MM.1S (cell line): ENCODE results near the gene CD209.

Experiments used
- DNase-seq: peaks from one replicate; pipeline ENCODE4 v3.0.0-alpha.2; 2015
- H2AFZ ChIP-seq: fragments of 300-600 bp; sonication (generic); 2 replicates; pipeline ENCODE4 v1.6.0; 2016; ENCODE audit warnings: antibody characterized with exemption, low read length
- H3F3A ChIP-seq: fragments of 300-600 bp; sonication (generic); 2 replicates; pipeline ENCODE4 v1.6.1; 2016; ENCODE audit warnings: mild to moderate bottlenecking, antibody characterized with exemption, low read length, moderate library complexity, mixed read lengths; ENCODE audit not compliant: insufficient read depth
- H3K27ac ChIP-seq: fragments of 300-600 bp; sonication (generic); 2 replicates; pipeline ENCODE4 v1.5.1; 2016; ENCODE audit warnings: mild to moderate bottlenecking, low read length
- H3K27me3 ChIP-seq: fragments of 300-600 bp; sonication (generic); replicated peaks from 2 replicates; pipeline ENCODE4 v1.6.0; 2016; ENCODE audit warnings: low read length; ENCODE audit not compliant: insufficient read depth
- H3K36me3 ChIP-seq: fragments of 300-600 bp; sonication (generic); replicated peaks from 2 replicates; pipeline ENCODE4 v1.6.1; 2016; ENCODE audit warnings: mild to moderate bottlenecking, low read length, mixed read lengths; ENCODE audit not compliant: insufficient read depth
- H3K4me1 ChIP-seq: fragments of 300-600 bp; sonication (generic); 2 replicates; pipeline ENCODE4 v1.6.1; 2016; ENCODE audit warnings: low read length, mixed read lengths
- H3K4me2 ChIP-seq: fragments of 300-600 bp; sonication (generic); 2 replicates; pipeline ENCODE4 v1.6.0; 2016; ENCODE audit warnings: low read depth, low read length
- H3K4me3 ChIP-seq: fragments of 300-600 bp; sonication (generic); 2 replicates; pipeline ENCODE4 v1.5.1; 2016; ENCODE audit warnings: low read length, mixed read lengths
- H3K79me2 ChIP-seq: fragments of 300-600 bp; sonication (generic); 2 replicates; pipeline ENCODE4 v1.6.1; 2016; ENCODE audit warnings: mixed run types, low read length, mixed read lengths
- H3K9ac ChIP-seq: fragments of 300-600 bp; sonication (generic); 2 replicates; pipeline ENCODE4 v1.6.1; 2016; ENCODE audit warnings: low read length, mixed read lengths
- H3K9me2 ChIP-seq: fragments of 300-600 bp; sonication (generic); replicated peaks from 2 replicates; pipeline ENCODE4 v1.6.1; 2016; ENCODE audit warnings: mild to moderate bottlenecking, low read length, mixed read lengths; ENCODE audit not compliant: insufficient read depth
- H3K9me3 ChIP-seq: fragments of 300-600 bp; sonication (generic); replicated peaks from 2 replicates; pipeline ENCODE4 v1.6.1; 2016; ENCODE audit warnings: mild to moderate bottlenecking, low read length, mixed read lengths; ENCODE audit not compliant: insufficient read depth
- H4K20me1 ChIP-seq: fragments of 300-600 bp; sonication (generic); 2 replicates; pipeline ENCODE4 v1.6.1; 2016; ENCODE audit warnings: mild to moderate bottlenecking, low read length, moderate library complexity, mixed read lengths; ENCODE audit not compliant: insufficient read depth
- EZH2 ChIP-seq: fragments of 300-600 bp; sonication (generic); optimal IDR thresholded peaks from 2 replicates; pipeline ENCODE3; 2017; ENCODE audit warnings: low read depth, mild to moderate bottlenecking, antibody characterized with exemption, low read length, mixed read lengths
- EZH2phosphoT487 ChIP-seq: fragments of 300-600 bp; sonication (generic); IDR thresholded peaks from 2 replicates; pipeline ENCODE4 v1.6.1; 2018; ENCODE audit warnings: antibody characterized with exemption, low read length
- TF ChIP-seq, protein P1 (sequence below): fragments of 300-600 bp; sonication (generic); IDR thresholded peaks from 2 replicates; pipeline ENCODE4 v1.5.1; 2016; ENCODE audit warnings: antibody characterized with exemption, low read length, mixed read lengths

CD209 gene

DNA sequence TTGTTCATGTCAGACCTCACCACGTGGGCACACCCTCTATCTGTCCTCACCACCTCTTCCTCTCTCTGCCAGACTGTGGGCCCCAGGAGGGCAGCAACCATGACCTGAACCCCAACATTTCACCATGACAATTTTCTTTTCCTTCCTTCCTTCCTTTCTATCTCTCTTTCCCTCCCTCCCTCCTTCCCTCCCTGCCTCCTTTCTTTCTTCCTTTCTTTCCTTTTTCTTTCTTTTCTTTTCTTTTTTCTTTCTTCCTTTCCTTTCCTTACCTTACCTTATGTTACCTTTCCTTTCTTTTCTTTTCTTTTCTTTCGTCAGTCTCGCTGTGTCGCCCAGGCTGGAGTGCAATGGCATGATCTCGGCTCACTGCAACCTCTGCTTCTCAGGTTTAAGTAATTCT, 36.7 kb downstream of the CD209 start:
- DNase-seq, result no peak
- Histone ChIP-seq H3K4me1 (no peaks in the 10 kb centered on the region), H3K27me3 (peaks cover 91% of the 10 kb centered on the region), H3K4me2 (no peak overlapping the region), H3K36me3 (no peaks in the 10 kb centered on the region), H3K9me3 (no peaks in the 10 kb centered on the region), H3K79me2 (no peaks in the 10 kb centered on the region), H2AFZ (no peak overlapping the region), H3K9me2 (no peaks in the 10 kb centered on the region), H4K20me1 (no peaks in the 10 kb centered on the region), H3K4me3 (no peak overlapping the region), H3K27ac (no peak overlapping the region), H3K9ac (no peak overlapping the region), H3F3A (no peaks in the 10 kb centered on the region)
- TF ChIP-seq EZH2phosphoT487 (no peak), EZH2 (no peak)
- TF ChIP-seq, protein P1, sequence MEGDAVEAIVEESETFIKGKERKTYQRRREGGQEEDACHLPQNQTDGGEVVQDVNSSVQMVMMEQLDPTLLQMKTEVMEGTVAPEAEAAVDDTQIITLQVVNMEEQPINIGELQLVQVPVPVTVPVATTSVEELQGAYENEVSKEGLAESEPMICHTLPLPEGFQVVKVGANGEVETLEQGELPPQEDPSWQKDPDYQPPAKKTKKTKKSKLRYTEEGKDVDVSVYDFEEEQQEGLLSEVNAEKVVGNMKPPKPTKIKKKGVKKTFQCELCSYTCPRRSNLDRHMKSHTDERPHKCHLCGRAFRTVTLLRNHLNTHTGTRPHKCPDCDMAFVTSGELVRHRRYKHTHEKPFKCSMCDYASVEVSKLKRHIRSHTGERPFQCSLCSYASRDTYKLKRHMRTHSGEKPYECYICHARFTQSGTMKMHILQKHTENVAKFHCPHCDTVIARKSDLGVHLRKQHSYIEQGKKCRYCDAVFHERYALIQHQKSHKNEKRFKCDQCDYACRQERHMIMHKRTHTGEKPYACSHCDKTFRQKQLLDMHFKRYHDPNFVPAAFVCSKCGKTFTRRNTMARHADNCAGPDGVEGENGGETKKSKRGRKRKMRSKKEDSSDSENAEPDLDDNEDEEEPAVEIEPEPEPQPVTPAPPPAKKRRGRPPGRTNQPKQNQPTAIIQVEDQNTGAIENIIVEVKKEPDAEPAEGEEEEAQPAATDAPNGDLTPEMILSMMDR, result no peak

DNA sequence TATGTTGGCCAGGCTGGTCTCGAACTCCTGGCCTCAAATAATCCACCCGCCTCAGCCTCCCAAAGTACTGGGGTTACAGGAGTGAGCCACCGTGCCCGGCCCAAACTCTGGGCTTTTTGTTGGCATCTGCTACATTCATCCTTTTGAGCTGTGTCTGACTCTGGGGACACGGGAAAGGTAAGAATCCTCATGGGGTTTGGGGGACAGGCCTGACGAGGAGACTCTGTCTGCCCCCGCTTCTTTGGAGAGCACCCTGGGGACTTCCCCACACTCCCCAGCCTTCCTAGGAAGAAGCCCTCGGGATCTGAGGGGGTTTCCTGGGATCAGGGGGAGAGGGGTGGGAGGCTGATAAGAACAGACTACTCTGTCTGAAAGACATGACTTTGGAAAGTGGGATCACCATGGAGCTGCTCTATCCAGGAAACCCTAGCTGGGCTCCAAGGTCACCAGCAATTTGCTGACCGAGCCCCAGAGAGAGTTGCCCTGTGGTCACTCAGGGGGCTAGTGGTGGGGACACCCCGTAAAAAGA, 37.3 kb downstream of the CD209 start:
- H3K4me2 ChIP-seq, result no peak overlapping the region
- no peak overlapping the region for H2AFZ ChIP-seq
- H3K79me2 ChIP-seq, result no peaks in the 10 kb centered on the region
- H3K9me3 ChIP-seq, result no peaks in the 10 kb centered on the region
- H3K36me3 ChIP-seq, result no peaks in the 10 kb centered on the region
- no peak for DNase-seq
- H3F3A ChIP-seq, result no peaks in the 10 kb centered on the region
- H3K9ac ChIP-seq, result no peak overlapping the region
- H3K27me3 ChIP-seq, result peaks cover 91% of the 10 kb centered on the region
- no peaks in the 10 kb centered on the region for H3K9me2 ChIP-seq
- TF ChIP-seq, protein P1, result no peak
- TF ChIP-seq EZH2, result no peak
- no peaks in the 10 kb centered on the region for H4K20me1 ChIP-seq
- no peak overlapping the region for H3K27ac ChIP-seq
- H3K4me1 ChIP-seq, result no peaks in the 10 kb centered on the region
- H3K4me3 ChIP-seq, result no peak overlapping the region

DNA sequence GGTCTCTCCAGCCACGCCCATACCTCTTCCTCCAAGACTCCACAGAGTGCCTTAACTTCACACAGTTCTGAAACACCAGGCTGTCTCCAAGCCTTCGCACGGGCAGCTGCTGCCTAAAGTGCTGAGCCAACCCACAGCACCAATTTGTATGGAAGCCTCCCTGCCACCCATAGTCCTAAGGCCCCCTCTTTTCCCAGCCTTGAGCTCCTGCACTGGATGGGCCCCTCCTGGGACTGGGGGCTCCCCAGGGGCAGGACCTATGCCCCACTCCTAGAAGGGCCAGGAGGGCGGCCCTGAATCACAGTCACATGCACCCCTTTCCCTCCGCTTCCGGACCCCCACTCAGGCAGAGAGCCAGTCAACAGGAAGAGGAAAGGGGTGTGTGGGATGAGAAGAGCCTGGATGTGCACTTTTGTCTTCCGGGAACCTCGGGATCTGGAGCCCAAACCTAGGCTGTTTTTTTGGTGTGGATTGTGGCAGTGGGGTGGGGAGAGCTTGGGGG, 40.3 kb downstream of the CD209 start:
- no peaks in the 10 kb centered on the region for H3F3A ChIP-seq
- no peaks in the 10 kb centered on the region for H3K36me3 ChIP-seq
- H3K4me2 ChIP-seq, result no peak overlapping the region
- no peaks in the 10 kb centered on the region for H3K9me3 ChIP-seq
- no peak overlapping the region for H3K4me3 ChIP-seq
- H3K4me1 ChIP-seq, result no peaks in the 10 kb centered on the region
- no peak overlapping the region for H2AFZ ChIP-seq
- H3K79me2 ChIP-seq, result no peaks in the 10 kb centered on the region
- no peaks in the 10 kb centered on the region for H3K9me2 ChIP-seq
- no peak for DNase-seq
- H3K27ac ChIP-seq, result no peak overlapping the region
- H4K20me1 ChIP-seq, result no peaks in the 10 kb centered on the region
- no peak overlapping the region for H3K9ac ChIP-seq
- peaks cover 91% of the 10 kb centered on the region for H3K27me3 ChIP-seq
- TF ChIP-seq EZH2 (no peak), EZH2phosphoT487 (no peak)
- TF ChIP-seq, protein P1, result no peak
